Activated T-cell treated with anti-CD3 and anti-CD28 coated beads for 48 hours (primary cell): ENCODE measurements around the gene FHL2.

Source experiments
- DNase-seq: peaks from one replicate; pipeline ENCODE4 v3.0.0-alpha.2; 2020; ENCODE audit warnings: low read depth

FHL2 gene

DNA sequence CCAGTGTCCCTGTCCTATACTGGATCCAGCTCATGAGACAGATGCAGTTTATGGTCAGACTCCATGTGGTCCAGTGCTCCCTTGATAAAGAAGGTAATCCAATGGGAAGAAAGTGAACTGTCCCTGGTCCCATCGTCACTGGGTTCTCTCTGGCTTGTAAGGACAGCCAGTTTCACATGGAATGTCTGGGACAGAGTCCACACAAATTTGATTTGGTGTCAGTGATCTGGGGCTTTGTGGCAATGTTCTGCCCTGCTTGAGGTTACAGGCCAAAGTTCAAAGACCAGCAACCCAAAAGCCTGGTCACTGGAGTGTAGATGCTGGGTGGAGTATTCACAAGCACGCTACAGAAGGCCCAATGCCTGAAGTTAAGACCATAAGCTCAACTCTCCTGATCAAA, 22.2 kb upstream of the FHL2 start:
- DNase-seq = no peak

DNA sequence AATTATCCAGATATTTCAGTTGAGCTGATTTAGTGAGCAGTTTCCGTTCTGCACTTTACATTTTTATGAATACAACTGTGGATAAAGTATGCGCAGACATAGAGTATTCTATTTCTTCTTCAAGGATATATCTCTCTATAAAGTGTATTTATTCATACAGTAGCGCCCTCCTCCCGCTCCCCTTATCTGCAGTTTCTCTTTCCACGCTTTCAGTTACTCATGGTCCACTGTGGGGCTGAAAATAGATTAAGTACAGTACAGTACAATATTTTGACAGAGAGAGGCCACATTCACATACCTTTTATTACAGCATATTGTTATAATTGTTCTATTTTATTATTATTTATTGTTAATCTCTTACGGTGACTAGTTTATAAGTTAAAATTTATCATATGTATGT, 19.7 kb upstream of the FHL2 start:
- DNase-seq = no peak

DNA sequence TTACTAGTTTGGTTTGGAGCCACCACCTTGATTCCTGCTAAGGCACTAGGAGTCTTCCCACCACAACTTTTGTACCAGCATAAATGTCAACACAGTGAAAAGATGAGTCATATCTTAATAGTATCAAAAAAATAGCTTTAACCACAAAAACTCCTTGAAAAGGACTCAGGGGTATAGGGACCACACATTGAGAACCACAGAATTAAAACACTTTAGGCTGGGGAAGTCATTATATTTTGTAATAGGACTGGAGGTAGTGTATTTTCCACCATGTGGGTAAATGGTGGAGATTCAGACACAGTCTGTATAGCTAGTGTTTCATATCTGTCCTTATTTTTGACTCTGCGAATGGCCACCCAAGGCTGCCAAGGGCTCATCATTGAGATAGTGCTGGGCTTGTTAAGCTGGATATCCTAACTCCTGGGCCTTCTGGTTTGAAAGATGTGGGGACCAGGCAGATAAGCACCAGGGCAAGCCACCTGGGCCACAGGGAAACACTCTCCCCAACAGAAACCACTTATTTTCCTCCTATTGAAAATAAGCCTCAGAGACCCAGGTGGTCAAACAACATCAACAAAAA, 19.1 kb upstream of the FHL2 start:
- no peak for DNase-seq

DNA sequence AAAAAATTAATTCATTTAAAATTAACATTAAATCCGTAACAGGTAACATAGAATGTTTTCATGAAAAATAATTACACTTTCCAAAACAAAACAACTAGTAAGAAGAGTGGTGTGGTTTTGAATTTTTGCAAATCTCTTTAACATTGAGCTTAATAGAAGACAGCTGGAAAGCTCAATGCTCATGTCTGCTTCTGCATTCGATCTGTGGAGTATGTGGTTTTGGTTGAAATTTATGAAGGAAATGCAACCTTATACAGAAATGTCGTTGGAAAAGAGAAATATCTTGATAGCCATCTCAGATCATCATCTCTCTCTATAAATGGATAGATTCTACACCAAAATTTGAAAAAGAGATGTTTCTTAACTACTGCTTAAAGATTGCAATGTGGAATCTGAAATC, 17.3 kb upstream of the FHL2 start:
- DNase-seq = no peak

DNA sequence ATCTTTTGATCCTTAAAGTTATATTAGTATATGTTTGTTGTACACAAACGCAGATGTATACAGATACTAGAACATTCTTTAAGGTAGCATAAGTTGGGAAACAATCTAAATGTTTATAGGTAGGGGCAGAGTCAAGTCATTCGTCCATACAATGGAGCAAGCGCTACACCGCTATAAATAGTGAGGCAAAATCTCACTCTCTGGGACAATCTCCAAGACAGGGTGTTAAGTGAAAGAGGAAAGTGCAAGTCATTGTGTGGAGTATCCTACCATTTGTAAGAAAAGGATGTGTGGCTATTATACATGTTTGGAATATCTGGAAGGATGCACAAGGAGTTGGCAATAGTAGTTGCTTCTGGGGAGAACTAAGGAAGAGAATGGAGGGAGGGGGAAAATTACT, 16.2 kb upstream of the FHL2 start:
- no peak for DNase-seq

DNA sequence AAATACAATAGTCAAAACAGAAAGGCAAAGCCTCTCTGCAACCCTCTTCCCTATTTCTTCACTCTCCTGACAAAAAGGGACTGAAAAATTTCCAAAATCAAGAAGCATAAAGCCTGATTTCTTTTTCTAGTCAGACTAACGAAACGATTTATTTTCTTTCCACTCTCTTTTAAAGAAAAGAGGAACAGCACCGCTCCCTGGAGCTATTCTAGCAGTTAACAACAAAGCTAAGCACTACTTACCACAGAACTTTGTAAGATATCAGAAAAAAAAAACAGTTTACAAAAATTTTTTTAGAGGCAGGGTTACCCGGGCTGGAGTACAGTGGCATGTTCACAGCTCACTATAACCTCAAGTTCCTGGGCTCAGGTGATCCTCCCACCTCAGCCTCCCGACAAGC, 14.4 kb upstream of the FHL2 start:
- DNase-seq = no peak

DNA sequence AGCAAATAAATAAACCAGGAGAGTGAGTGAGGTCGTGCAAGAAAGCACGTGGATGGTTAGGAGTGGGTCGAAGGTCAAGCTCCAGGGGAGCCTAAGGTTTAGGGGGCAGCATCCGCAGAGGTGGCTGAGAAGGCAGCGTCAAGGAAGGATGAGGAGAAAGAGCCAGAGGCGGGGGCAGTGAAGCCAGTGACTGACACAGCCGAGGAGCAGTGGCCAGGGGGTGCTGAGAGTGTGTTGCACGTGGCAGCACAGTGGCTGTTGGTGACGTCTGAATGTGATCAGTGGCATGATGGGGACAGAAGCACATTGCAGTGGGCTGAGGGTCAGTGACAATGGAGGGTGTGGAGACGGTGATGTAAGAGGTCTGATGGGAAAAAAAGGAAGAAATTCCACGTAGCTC, 13.7 kb upstream of the FHL2 start:
- no peak for DNase-seq

DNA sequence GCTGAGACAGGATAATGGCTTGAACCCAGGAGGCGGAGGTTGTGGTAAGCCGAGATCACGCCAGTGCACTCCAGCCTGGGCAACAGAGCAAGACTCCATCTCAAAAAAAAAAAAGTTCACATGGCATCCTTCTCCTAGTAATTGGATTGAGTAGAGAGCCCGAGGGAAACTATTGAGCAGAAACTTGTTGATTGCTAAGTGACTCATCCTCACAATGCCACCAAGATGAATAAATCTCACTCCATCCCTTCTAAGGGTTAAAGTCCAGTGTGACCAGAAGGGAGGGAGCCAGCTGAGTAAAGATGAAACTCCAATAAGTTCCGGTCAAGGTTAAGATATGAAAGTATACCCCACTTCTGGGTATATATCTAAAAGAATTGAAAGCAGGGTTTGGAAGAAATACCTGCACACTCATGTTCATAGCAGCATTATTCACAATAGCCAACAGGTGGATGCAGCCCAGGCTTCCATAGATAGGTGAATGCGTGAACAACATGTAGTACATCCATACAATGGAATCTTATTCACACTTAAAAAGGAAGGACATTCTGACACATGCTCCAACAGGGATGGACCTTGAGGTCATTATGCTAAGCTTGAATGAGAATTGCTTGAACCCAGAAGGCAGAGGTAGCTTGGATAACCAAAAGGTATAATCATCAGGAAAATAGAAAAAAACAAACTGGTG, 13.0 kb upstream of the FHL2 start:
- no peak for DNase-seq

DNA sequence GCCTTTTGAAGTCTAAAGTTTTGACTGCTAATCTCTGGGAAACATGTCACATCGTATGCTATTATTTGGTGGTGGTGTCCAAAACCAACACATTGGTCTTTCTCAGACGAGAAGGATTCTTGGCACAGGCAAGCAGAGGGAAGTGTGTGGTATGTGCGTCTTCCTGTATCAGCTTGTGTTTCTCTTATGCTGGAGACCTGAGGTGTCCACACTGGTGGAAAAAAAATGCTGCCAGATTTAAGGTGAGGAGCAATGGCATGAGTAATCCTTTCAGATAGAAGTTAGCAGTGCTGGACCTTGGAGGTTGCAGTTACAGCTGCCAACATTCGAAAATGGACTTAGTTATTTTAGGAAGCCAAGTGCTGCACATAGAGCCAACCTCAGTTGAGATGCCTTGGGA, 11.7 kb upstream of the FHL2 start:
- no peak for DNase-seq

DNA sequence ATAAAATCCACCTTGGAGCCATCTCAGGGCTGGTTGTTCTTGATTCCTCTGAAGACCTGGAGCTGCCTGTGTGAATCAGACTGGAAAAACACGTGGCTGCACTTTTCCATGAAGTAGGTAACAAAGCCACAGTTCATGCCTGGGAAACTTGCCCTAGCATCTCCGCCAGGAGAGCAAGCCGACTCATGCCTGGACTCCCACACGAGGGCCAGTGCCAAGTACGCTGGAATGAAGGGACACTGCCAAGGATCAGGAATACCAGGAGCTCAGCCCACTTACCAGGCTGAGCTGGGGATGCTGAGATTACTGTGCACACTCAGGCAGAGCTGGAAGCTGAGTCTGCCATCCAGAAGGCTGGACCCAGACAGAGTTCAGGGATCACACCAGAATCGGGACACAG, 10.9 kb upstream of the FHL2 start:
- no peak for DNase-seq

DNA sequence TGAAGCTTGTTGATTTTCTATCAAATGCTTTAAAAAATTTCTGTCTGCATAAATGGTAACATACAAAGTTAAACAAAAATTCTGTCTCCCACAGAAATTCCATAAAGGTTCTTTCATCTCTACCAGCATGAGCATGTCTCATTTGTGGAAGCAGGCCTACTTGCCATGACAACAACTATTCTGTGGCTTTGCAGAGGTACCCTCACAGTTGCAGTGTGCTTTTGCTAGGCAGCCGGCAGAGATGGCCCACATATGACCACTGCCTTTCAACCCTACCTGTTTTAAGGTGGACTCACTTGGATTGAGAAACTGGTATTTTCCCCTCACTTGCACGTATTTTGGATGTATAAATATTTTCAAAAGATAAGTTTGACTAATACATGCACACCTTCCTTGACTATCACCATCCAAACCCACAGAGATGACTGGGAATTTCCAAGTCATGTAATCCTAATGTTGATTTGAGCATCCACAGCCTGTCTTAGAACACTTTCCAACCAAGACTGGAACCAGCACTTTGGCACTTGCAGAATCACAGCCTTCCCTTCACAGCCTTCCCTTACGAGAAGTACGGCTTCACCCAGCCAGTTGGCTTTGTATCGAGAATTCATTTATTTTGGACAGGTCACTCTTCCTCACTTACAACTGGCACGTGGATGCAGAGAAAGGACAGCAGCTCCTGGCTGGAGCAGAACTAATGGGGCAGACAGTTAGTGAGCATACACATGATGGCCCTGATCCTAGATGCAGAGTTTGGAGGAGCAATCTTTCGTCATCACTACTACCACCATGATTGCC, 9.3 kb upstream of the FHL2 start:
- DNase-seq = no peak

DNA sequence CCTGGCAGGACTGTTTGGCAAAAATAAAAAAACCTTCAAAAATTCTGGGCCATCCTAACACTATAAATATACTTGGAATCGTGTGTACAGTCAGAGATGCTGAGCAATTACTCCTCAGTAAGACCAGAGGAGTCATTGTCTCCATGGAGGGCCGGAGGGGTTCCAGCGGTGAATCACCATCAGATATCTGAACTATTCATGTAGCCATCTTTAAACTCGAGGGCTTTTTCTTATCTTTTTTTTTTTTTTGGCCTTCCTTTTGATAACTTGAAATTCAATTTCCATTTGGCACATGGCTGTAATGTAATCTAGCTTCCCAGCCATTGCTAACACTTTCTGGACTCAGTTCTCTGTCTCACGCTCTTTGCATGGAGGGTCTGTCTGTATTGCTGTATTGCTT, 7.4 kb upstream of the FHL2 start:
- no peak for DNase-seq

DNA sequence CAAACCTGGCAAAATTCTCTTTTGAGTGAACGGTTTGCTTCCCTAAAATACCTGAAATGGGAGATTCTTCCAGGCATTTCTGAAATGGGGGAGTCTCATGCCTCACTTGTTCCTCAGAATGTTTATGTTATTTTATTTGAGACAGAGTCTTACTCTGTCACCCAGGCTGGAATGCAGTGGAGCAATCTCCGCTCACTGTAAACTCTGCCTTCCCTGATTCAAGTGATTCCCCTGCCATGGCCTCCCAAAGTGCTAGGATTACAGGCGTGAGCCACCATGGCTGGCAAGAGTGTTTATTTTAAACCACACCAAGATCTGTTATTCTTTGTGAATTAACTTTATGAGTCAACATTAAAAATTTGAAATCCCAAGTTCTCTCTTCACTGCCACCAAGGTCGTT, 6.4 kb upstream of the FHL2 start:
- no peak for DNase-seq

DNA sequence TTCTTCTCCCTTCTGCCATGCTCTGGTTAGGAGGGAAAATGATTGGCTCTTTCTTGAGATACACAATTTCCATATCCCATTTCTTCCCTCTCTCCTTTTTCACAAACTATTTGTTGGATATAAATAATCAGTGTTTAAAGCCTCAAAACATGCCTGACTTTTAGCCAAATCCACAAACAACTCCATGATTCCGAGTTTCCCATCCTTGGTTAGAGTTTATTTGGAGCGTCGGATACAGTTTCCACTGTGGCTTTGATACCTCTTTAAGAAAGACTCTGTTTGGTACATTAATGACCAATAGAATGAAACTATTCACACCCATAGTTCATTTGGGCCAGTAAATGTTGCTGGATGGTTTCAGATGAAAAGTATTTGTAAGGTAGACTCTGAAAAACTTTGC, 5.9 kb upstream of the FHL2 start:
- DNase-seq = no peak

DNA sequence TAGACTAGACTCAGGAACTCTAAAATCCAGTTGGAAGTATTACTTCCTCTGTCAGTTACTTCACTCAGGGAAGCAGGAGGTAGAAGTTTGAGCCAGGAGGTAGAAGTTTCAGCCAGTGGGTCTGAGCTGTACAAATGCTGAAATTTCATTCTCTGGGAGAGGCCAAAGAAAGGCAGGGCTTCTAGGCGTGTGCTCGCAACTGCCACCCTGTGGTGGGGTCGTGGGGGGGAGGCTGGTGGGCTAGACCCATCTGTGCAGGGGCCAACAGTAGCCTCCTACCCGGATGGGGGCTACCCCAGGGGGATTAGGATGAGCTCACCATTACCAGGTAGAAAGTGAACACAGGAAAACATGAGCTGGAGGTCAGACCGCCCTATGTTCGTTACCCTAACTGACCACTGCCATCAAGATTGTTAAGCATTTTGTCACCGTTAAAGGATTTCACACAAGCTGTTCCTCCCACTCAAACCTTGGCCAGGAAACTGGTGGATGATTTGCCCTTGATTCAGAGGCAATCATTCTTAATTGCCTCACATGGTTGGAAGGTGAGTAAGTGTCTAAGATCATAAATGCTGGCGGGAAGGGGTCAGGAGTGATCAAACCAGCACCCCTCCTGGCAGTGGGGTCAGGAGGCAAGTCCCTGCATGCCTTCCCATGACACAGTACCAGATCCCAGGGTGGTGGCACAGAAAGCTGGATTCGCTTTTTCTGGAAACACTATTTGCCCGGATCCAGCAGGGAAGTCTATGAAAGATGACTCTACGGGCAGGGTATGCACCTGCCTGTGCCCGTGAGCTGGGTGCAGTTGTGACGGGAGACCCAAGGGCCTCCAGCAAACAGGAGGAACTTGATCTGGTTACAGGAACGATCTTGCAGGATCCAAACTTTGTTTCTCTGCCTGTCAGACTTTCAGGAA, 5.2 kb upstream of the FHL2 start:
- DNase-seq = no peak

DNA sequence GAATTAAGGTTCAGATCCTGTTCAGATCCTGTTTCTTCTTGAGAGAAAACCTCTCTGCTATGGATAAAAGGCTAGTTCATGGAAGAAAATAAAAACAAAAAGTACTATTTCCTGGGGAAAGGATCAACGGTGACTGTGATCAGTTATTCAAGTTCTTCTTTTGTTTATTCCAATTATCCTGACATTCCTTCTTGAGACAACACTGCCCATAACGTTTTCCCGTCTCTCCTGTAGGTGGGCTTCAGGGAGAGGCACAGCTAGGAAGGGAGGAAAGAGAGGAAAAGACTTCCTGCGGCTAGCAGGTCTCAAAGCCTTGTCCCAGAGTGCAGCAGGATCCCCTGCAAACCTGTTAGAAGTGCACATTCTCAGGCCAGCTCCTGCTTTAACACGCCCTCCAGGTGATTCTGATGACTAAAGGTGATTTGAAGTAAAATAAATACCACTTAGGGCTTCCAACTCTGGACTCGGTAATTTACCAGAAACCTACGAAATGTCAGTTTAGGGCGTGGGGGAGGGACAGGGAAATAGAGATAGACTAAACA, 4.5 kb upstream of the FHL2 start:
- DNase-seq = no peak

DNA sequence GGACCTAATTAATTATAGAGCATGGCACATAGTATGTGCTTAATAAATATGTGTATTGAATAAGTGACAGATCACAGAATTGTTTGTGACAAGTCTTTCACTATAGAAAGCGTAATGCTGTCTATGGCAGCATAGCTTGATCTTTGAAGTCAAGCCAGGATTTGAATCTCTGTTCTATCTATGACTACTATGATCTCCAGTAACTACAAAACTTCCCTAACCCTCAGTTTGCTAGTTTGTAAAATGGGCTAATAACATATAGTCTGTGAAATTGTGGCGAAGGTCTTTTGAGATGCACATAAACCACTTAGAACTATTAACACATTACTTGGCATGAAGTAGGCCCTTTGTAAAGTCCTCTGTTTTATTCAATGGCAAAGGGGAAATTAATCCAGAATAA, 4.0 kb upstream of the FHL2 start:
- no peak for DNase-seq

DNA sequence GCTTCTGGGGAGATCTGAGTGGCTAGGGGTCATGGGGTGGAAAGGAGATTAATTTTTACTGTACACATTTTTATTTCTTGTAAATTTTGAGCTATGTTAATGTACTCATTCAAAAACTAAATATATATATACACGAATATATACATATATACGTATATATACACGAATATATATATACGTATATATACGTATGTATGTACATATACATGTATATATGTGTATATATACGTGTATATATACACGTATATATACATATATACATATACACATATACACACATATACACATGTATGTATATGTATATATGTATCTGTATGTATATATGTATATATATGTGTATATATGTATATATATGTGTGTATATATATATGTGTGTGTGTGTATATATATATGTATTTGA, 3.0 kb upstream of the FHL2 start:
- no peak for DNase-seq

DNA sequence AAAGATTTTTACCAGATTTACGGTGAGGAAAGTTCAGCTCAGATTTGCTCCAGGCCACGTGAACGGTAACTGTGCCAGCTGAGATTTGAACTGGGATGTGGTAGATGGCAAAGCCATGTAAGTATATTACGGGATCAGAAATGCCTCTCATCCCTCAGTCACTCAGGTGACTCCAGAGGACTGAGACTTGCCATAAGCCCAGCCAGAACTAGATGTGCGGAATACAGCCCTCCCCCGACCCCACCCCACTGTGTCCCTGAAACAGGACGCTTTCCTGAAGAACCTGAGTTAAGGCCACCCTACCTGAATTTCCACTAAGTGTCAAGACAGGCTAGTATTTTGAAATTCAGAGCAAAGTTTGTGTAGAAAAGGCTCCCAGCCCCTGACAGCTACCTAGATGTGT, 1.3 kb upstream of the FHL2 start:
- DNase-seq = no peak

DNA sequence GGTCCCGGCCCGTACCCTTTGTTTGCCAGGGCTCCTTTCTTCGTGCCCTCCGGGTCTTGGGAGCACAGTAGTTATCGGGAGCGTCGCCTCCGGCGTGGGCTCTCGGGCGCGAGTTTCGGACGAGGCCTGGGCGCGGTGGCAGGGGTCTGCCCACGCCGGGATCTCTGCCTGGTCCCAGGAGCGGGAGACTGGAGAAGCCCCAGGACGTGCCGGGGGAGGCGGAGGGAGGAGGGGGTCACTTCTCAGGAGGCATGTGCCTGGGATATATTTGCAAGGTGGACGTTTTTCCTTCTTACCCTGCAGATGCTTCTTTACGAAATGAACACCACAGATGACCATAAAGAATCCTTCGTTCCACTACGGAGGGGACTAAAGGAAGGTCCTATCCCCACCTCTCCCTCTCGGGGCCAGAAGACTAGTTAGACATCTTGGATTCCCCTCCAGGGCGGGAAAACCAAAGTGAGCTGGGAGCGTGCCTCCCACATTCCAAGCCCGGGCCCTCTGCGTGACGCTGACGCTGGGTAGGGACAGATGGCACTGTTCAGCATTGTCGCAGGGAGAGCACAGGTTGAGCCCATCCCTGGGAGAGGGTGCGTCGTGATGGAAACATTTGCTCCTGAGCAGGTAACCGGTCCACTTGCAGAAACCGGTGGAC, 483 bp upstream of the FHL2 start:
- DNase-seq = no peak

DNA sequence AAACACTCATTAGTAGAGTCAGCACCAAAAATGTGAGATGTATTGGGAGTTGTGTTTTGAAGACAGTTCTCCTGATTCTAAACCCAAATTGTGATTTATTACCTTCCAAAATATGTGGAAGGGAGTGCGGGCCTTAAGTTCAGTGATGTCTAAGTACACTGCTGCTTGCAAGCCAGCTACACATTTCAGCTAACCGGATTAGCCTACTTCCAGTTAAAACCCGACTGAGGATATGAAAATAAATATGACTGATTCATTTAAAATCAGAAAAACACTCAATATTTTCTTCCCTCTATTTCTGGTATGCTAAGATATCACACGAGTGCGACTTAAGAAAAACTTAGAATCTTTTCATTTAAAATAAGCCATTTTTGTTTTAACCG, 907 bp downstream of the FHL2 start:
- DNase-seq = no peak
